ENCODE measurements around the gene SETBP1. TPM values are rescaled to one million over a fixed set of nuclear protein-coding genes. Genes with fewer than 3 reads are reported as not detected.

The SETBP1 gene
- total and polyA plus RNA-seq, 2 of the 13 experiments (the other 11 are each of a cell fraction or from before 2014, with no cell fraction given): 0.18 to 0.65 TPM

- no peaks in the 10 kb centered on the region for H3K79me2 ChIP-seq (ENCODE audit: insufficient read depth, low read length)
- H3K4me3 ChIP-seq (replicated peaks in 1 of 3; ENCODE audit: insufficient read depth in 1 of 3, low read depth in 2 of 3, low read length in 3 of 3): no peak overlapping the region
- FAIRE-seq (no peak), DNase-seq (ENCODE audit: low spot score) (no peak), ATAC-seq (no peak)
- H3K36me3 ChIP-seq (replicated peaks in 1 of 2; ENCODE audit: control insufficient read depth in 1 of 2, insufficient read depth in 2 of 2, low read length in 2 of 2): no peaks in the 10 kb centered on the region
- in situ Hi-C loops (cut with HindIII; ENCODE audit: extremely low pct_ligation_motif_present, low pct_unique_long_range_greater_than_20kb) (no loop called here), intact Hi-C loops (cut with micrococcal nuclease; ENCODE audit: unreplicated experiment) (no loop called here)
- no TSS peak for BruUV-seq (replicated peaks)
- H3K4me2 ChIP-seq (ENCODE audit: low read depth, low read length): no peak overlapping the region
- no peak overlapping the region for H3K9ac ChIP-seq (ENCODE audit: insufficient read depth, low read depth, low read length)
- no peaks in the 10 kb centered on the region for H4K20me1 ChIP-seq (ENCODE audit: insufficient read depth, low read length)
- H3K27ac ChIP-seq (ENCODE audit: extremely low read length, insufficient read depth, low read length): no peak overlapping the region
- POLR2A ChIA-PET: no interaction called here
- TF ChIP-seq SRSF9 (IDR thresholded peaks at IDR 0.05; ENCODE audit: borderline replicate concordance, insufficient read depth, low read depth, low read length, poor library complexity, severe bottlenecking) (no peak), JUNB (CRISPR knock-in tag; IDR thresholded peaks at IDR 0.05; ENCODE audit: borderline replicate concordance) (no peak), ZNF713 (CRISPR knock-in tag; IDR thresholded peaks at IDR 0.05) (no peak)
- TF ChIP-seq, protein P1, sequence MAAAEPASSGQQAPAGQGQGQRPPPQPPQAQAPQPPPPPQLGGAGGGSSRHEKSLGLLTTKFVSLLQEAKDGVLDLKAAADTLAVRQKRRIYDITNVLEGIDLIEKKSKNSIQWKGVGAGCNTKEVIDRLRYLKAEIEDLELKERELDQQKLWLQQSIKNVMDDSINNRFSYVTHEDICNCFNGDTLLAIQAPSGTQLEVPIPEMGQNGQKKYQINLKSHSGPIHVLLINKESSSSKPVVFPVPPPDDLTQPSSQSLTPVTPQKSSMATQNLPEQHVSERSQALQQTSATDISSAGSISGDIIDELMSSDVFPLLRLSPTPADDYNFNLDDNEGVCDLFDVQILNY (CRISPR knock-in tag; conservative IDR thresholded peaks at IDR 0.05): no peak
- no peaks in the 10 kb centered on the region for H3K27me3 ChIP-seq (ENCODE audit: control insufficient read depth in 1 of 2, insufficient read depth in 2 of 2, low read length in 2 of 2)
- 70% methylated on average over 9 of the region's 9 CpGs for WGBS (ENCODE audit: low lambda C conversion rate)
- H3K4me1 ChIP-seq (ENCODE audit: insufficient read depth, low read length): no peaks in the 10 kb centered on the region
- H2AFZ ChIP-seq (ENCODE audit: low read length): no peak overlapping the region
- CTCF ChIA-PET (ENCODE audit: low intra/inter-chr PET ratio, low total read pairs): no interaction called here
- H3K9me3 ChIP-seq (ENCODE audit: low read length): no peaks in the 10 kb centered on the region
Measured at GRCh38 chr18:44848644-44849335, 168.1 kb downstream of the SETBP1 start.

GRCh38 chr18:44849361-44849760 lies 168.7 kb downstream of the SETBP1 start:
- POLR2A ChIA-PET: no interaction called here
- intact Hi-C loops (cut with micrococcal nuclease; ENCODE audit: unreplicated experiment) (no loop called here), in situ Hi-C loops (cut with HindIII; ENCODE audit: extremely low pct_ligation_motif_present, low pct_unique_long_range_greater_than_20kb) (no loop called here)
- TF ChIP-seq ZNF563 (CRISPR knock-in tag; IDR thresholded peaks at IDR 0.05) (no peak), HNRNPUL1 (IDR thresholded peaks at IDR 0.05; ENCODE audit: low read depth, low read length) (no peak), ZSCAN22 (CRISPR knock-in tag; IDR thresholded peaks at IDR 0.05) (no peak)
- Histone ChIP-seq H2AFZ (ENCODE audit: low read length) (no peak overlapping the region), H3K36me3 (replicated peaks in 1 of 2; ENCODE audit: control insufficient read depth in 1 of 2, insufficient read depth in 2 of 2, low read length in 2 of 2) (no peaks in the 10 kb centered on the region), H3K4me2 (ENCODE audit: low read depth, low read length) (no peak overlapping the region), H3K9ac (ENCODE audit: insufficient read depth, low read depth, low read length) (no peak overlapping the region), H3K4me3 (replicated peaks in 1 of 3; ENCODE audit: insufficient read depth in 1 of 3, low read depth in 2 of 3, low read length in 3 of 3) (no peak overlapping the region), H3K27ac (ENCODE audit: extremely low read length, insufficient read depth, low read length) (no peak overlapping the region), H3K27me3 (ENCODE audit: control insufficient read depth in 1 of 2, insufficient read depth in 2 of 2, low read length in 2 of 2) (no peaks in the 10 kb centered on the region), H3K4me1 (ENCODE audit: insufficient read depth, low read length) (no peaks in the 10 kb centered on the region), H3K79me2 (ENCODE audit: insufficient read depth, low read length) (no peaks in the 10 kb centered on the region), H4K20me1 (ENCODE audit: insufficient read depth, low read length) (no peaks in the 10 kb centered on the region), H3K9me3 (ENCODE audit: low read length) (no peaks in the 10 kb centered on the region)
- BruUV-seq (replicated peaks): no TSS peak
- CTCF ChIA-PET (ENCODE audit: low intra/inter-chr PET ratio, low total read pairs): no interaction called here
- 47% methylated on average over 6 of the region's 6 CpGs for WGBS (ENCODE audit: low lambda C conversion rate)
- FAIRE-seq (no peak), DNase-seq (ENCODE audit: low spot score) (no peak), ATAC-seq (no peak)
